H1 (cell line): ENCODE data around the gene DTNB. TPM values are rescaled to one million over a fixed set of nuclear protein-coding genes. Genes with fewer than 3 reads are reported as not detected.

ENCODE experiments used
- CTCF ChIA-PET: fragments of 300-600 bp; sonication (Branson Sonifier 250); formaldehyde crosslinking; loops from one replicate; lab custom pipeline; 2021; ENCODE audit not compliant: partially characterized antibody; lab: Charles Lee
- POLR2A ChIA-PET: fragments of 300-600 bp; sonication (Branson Sonifier 250); formaldehyde crosslinking; loops from one replicate; lab custom pipeline; 2021; ENCODE audit warnings: inconsistent platforms; ENCODE audit not compliant: partially characterized antibody; lab: Charles Lee
- DNase-seq, 2 experiments: peaks; one replicate each; pipeline versions ENCODE4 v3.0.0 to v3.0.0-alpha.2; 2010 to 2022; ENCODE audit warnings: low spot score in 2 of 2, low read depth in 1 of 2, mixed read lengths in 1 of 2
- FAIRE-seq: peaks from 2 replicates; lab custom pipeline; 2011; peaks lifted over from hg19 to GRCh38; lab: Jason Lieb, UNC
- H2AFZ ChIP-seq: 2 replicates; pipeline ENCODE4 v1.8.1; 2012; ENCODE audit warnings: low read length, inconsistent platforms
- H2AK5ac ChIP-seq: 2 replicates; pipeline ENCODE4 v1.6.1; 2013; ENCODE audit warnings: low read depth, low read length
- H2BK120ac ChIP-seq: replicated peaks from 2 replicates; pipeline ENCODE3; 2013; ENCODE audit warnings: low read depth, low read length, inconsistent platforms
- H2BK12ac ChIP-seq: 2 replicates; pipeline ENCODE4 v1.6.1; 2013; ENCODE audit warnings: low read depth, low read length
- H2BK15ac ChIP-seq: 2 replicates; pipeline ENCODE4 v1.6.1; 2013; ENCODE audit warnings: low read length
- H2BK20ac ChIP-seq: 2 replicates; pipeline ENCODE4 v1.6.1; 2013; ENCODE audit warnings: low read length
- H2BK5ac ChIP-seq: 2 replicates; pipeline ENCODE4 v1.6.1; 2013; ENCODE audit warnings: low read depth, low read length
- H3K14ac ChIP-seq: 2 replicates; pipeline ENCODE4 v1.6.1; 2013; ENCODE audit warnings: inconsistent platforms; ENCODE audit not compliant: insufficient read length
- H3K18ac ChIP-seq: 2 replicates; pipeline ENCODE4 v1.6.1; 2013; ENCODE audit warnings: low read length; ENCODE audit errors: extremely low read depth
- H3K23ac ChIP-seq: 2 replicates; pipeline ENCODE4 v1.6.1; 2013; ENCODE audit warnings: inconsistent platforms; ENCODE audit not compliant: insufficient read length
- H3K23me2 ChIP-seq: 2 replicates; pipeline ENCODE4 v1.6.1; 2013; ENCODE audit warnings: low read depth, low read length
- H3K27ac ChIP-seq: 2 replicates; pipeline ENCODE4 v1.6.1; 2011; ENCODE audit warnings: low read depth, low read length, inconsistent platforms
- H3K27me3 ChIP-seq, 4 experiments: replicated peaks in 1 of 4; 1 replicate in 1 of 4; 2 replicates in 3 of 4; pipeline versions ENCODE4 v1.6.1 to v1.8.1; 2011 to 2013; ENCODE audit warnings: low read length in 3 of 4, mild to moderate bottlenecking in 3 of 4, inconsistent platforms in 2 of 4, mixed read lengths in 2 of 4, moderate library complexity in 1 of 4; ENCODE audit not compliant: control insufficient read depth in 3 of 4, insufficient read depth in 3 of 4; ENCODE audit errors: extremely low read depth in 1 of 4
- H3K36me3 ChIP-seq, 4 experiments: 2 replicates each; pipeline versions ENCODE4 v1.6.1 to v1.8.1; 2011 to 2013; ENCODE audit warnings: mild to moderate bottlenecking in 4 of 4, low read length in 3 of 4, moderate library complexity in 2 of 4, control low read depth in 1 of 4, inconsistent platforms in 1 of 4; ENCODE audit not compliant: insufficient read depth in 4 of 4, control insufficient read depth in 2 of 4
- H3K4ac ChIP-seq: replicated peaks from 2 replicates; pipeline ENCODE3; 2013; ENCODE audit warnings: low read length, low read depth, mixed read lengths, inconsistent platforms; ENCODE audit not compliant: insufficient read length
- H3K4me1 ChIP-seq, 4 experiments: replicated peaks in 1 of 4; 1 replicate in 1 of 4; 2 replicates in 3 of 4; pipeline versions ENCODE4 v1.6.1 to v1.8.1; 2011 to 2013; ENCODE audit warnings: low read length in 3 of 4, inconsistent platforms in 2 of 4, mixed read lengths in 1 of 4; ENCODE audit not compliant: insufficient read depth in 4 of 4, control insufficient read depth in 3 of 4
- H3K4me2 ChIP-seq, 2 experiments: 2 replicates each; pipeline versions ENCODE4 v1.6.1 to v1.8.1; 2011 to 2013; ENCODE audit warnings: low read depth in 2 of 2, low read length in 2 of 2, control low read depth in 1 of 2, inconsistent platforms in 1 of 2, mild to moderate bottlenecking in 1 of 2; ENCODE audit not compliant: insufficient read depth in 1 of 2
- H3K4me3 ChIP-seq, 4 experiments: fragments of 200-600, 300-600 bp in 1 of 4; sonication (generic), shearing (Covaris generic), sonication (Bioruptor Twin) in 1 of 4; 2 replicates each; pipeline versions ENCODE4 v1.5.1 to v1.8.1; 2011 to 2016; ENCODE audit warnings: low read length in 4 of 4, low read depth in 3 of 4, control low read depth in 2 of 4, inconsistent platforms in 2 of 4, mild to moderate bottlenecking in 2 of 4, mixed read lengths in 1 of 4, moderate library complexity in 1 of 4; ENCODE audit not compliant: insufficient read depth in 2 of 4; ENCODE audit errors: extremely low read depth in 1 of 4
- H3K56ac ChIP-seq: replicated peaks from 2 replicates; pipeline ENCODE3; 2013; ENCODE audit warnings: low read depth, mild to moderate bottlenecking, mixed read lengths, low read length, inconsistent platforms; ENCODE audit not compliant: insufficient read length
- H3K79me1 ChIP-seq: 2 replicates; pipeline ENCODE4 v1.6.1; 2013; ENCODE audit warnings: low read depth, low read length, control low read depth
- H3K79me2 ChIP-seq, 2 experiments: 2 replicates each; pipeline versions ENCODE4 v1.6.1 to v1.8.1; 2012 to 2013; ENCODE audit warnings: low read length in 2 of 2, mild to moderate bottlenecking in 2 of 2, inconsistent platforms in 1 of 2; ENCODE audit not compliant: insufficient read depth in 2 of 2, control insufficient read depth in 1 of 2
- H3K9ac ChIP-seq, 4 experiments: replicated peaks in 1 of 4; 1 replicate in 1 of 4; 2 replicates in 3 of 4; pipeline versions ENCODE4 v1.6.1 to v1.8.1; 2011 to 2013; ENCODE audit warnings: low read depth in 3 of 4, low read length in 3 of 4, control low read depth in 2 of 4, mild to moderate bottlenecking in 2 of 4, moderate library complexity in 2 of 4, inconsistent platforms in 1 of 4; ENCODE audit errors: extremely low read depth in 1 of 4
- H3K9me3 ChIP-seq, 2 experiments: 2 replicates each; pipeline versions ENCODE4 v1.6.1 to v1.8.1; 2012 to 2013; ENCODE audit warnings: mild to moderate bottlenecking in 2 of 2, moderate library complexity in 2 of 2, control low read depth in 1 of 2, inconsistent platforms in 1 of 2, low read depth in 1 of 2, low read length in 1 of 2, mixed read lengths in 1 of 2; ENCODE audit not compliant: insufficient read depth in 2 of 2
- H4K20me1 ChIP-seq, 2 experiments: replicated peaks in 1 of 2; 2 replicates each; pipeline versions ENCODE3 to v1.8.1; 2011 to 2013; ENCODE audit warnings: inconsistent platforms in 2 of 2, low read length in 2 of 2, mild to moderate bottlenecking in 1 of 2; ENCODE audit not compliant: insufficient read depth in 2 of 2, control insufficient read depth in 1 of 2
- H4K5ac ChIP-seq: 2 replicates; pipeline ENCODE4 v1.6.1; 2013; ENCODE audit warnings: low read length, low read depth, mixed read lengths, inconsistent platforms; ENCODE audit not compliant: insufficient read length
- H4K8ac ChIP-seq: 2 replicates; pipeline ENCODE4 v1.8.0; 2013; ENCODE audit warnings: mild to moderate bottlenecking, moderate library complexity, low read length, inconsistent platforms; ENCODE audit not compliant: insufficient read depth; ENCODE audit errors: extremely low read depth
- H4K91ac ChIP-seq: replicated peaks from 2 replicates; pipeline ENCODE3; 2013; ENCODE audit warnings: low read length, mixed read lengths, inconsistent platforms; ENCODE audit not compliant: insufficient read length
- BACH1 ChIP-seq: IDR thresholded peaks from 2 replicates; pipeline ENCODE4 v1.6.1; 2012; ENCODE audit warnings: low read length, improper control_type of control experiment
- BCL11A ChIP-seq, 2 experiments: IDR thresholded peaks; one replicate each; pipeline ENCODE4 v1.6.1; 2011; ENCODE audit warnings: low read depth in 2 of 2, low read length in 2 of 2, mild to moderate bottlenecking in 2 of 2
- CBX5 ChIP-seq: fragments of 300-800, 300-1000 bp; sonication (generic); IDR thresholded peaks from 2 replicates; pipeline ENCODE4 v1.7.1; 2016; ENCODE audit warnings: antibody characterized with exemption, low read length, low read depth
- E2F6 ChIP-seq: IDR thresholded peaks from 2 replicates; pipeline ENCODE4 v1.6.1; 2012; ENCODE audit warnings: inconsistent platforms
- EGR1 ChIP-seq: IDR thresholded peaks from 2 replicates; pipeline ENCODE4 v1.6.1; 2011; ENCODE audit warnings: low read depth, low read length, borderline replicate concordance
- KDM1A ChIP-seq: fragments of 200-600, 300-600 bp; sonication (generic); IDR thresholded peaks from 2 replicates; pipeline ENCODE4 v1.7.1; 2016; ENCODE audit warnings: mild to moderate bottlenecking, low read length, borderline replicate concordance
- PHF8 ChIP-seq: fragments of 200-600 bp; sonication (generic); conservative IDR thresholded peaks from 2 replicates; pipeline ENCODE4 v1.7.1; 2012; ENCODE audit warnings: low read depth, mild to moderate bottlenecking, inconsistent platforms, low read length, moderate library complexity
- RXRA ChIP-seq: IDR thresholded peaks from 2 replicates; pipeline ENCODE4 v1.6.1; 2011; ENCODE audit warnings: low read depth, mild to moderate bottlenecking, low read length, moderate library complexity; ENCODE audit not compliant: insufficient read depth
- SIRT6 ChIP-seq: IDR thresholded peaks from one replicate; pipeline ENCODE4 v1.7.1; 2012; ENCODE audit warnings: low read length, inconsistent platforms
- SRF ChIP-seq: IDR thresholded peaks from 2 replicates; pipeline ENCODE4 v1.6.1; 2011; ENCODE audit warnings: mild to moderate bottlenecking, low read depth, low read length, moderate library complexity
- SUZ12 ChIP-seq: fragments of 200-600 bp; sonication (generic); IDR thresholded peaks from 2 replicates; pipeline ENCODE4 v1.6.1; 2012; ENCODE audit warnings: mild to moderate bottlenecking, inconsistent platforms, low read length, moderate library complexity, mixed read lengths
- YY1 ChIP-seq: IDR thresholded peaks from 2 replicates; pipeline ENCODE4 v1.6.1; 2011; ENCODE audit warnings: low read depth, mild to moderate bottlenecking, low read length
- WGBS, 2 experiments: shearing (Covaris generic) in 1 of 2; methylation state at CpG; one replicate each; pipeline versions ENCODE4 v1.1.6 to v1.1.7; 2013 to 2015; ENCODE audit warnings: low lambda C conversion rate in 2 of 2, mixed read lengths in 2 of 2, inconsistent platforms in 1 of 2, low coverage in 1 of 2, missing lambda C conversion rate in 1 of 2; ENCODE audit not compliant: insufficient replicate concordance in 2 of 2, insufficient coverage in 1 of 2, insufficient read length in 1 of 2; ENCODE audit errors: extremely low coverage in 1 of 2, missing lambda C conversion rate in 1 of 2; 5-methylcytosine and 5-hydroxymethylcytosine counted together
- polyA plus RNA-seq, 7 experiments: library from polyadenylated mRNA; depleted of rRNA in 3 of 7; stranded (reverse) in 5 of 7; unstranded in 2 of 7; fragments of >200 nt in 5 of 7; fragments of 200-250 nt in 2 of 7; gene quantifications; 1 replicate in 5 of 7; 2 replicates in 1 of 7; 4 replicates in 1 of 7; pipeline versions ENCODE4 v1.2.1 to v1.2.3, GENCODE V29; 2011 to 2013; ENCODE audit warnings: missing spikeins in 2 of 7, mixed read lengths in 2 of 7
- total RNA-seq: library from RNA; stranded (reverse); fragmentation: NEBNext Ultra II Directional; extraction: Animal tissue kit (Norgen Biotek cat#: 25700); gene quantifications from 2 replicates; pipeline ENCODE4 v1.2.1, GENCODE V29; 2021

The DTNB gene
- total and polyA plus RNA-seq, 2 of the 8 experiments (the other 6 are each of a cell fraction or from before 2014, with no cell fraction given), result 39.6 to 49.5 TPM

GRCh38 chr2:25497229-25497917 is 176.0 kb downstream of the DTNB start:
- H4K8ac ChIP-seq, result no peak overlapping the region
- no peaks in the 10 kb centered on the region for H3K79me1 ChIP-seq
- no peak overlapping the region for H2BK15ac ChIP-seq
- H3K4me2 ChIP-seq, result no peak overlapping the region
- no peak overlapping the region for H2BK12ac ChIP-seq
- H3K14ac ChIP-seq, result no peak overlapping the region
- no peaks in the 10 kb centered on the region for H4K20me1 ChIP-seq
- no peak overlapping the region for H3K23ac ChIP-seq
- H2AFZ ChIP-seq, result no peak overlapping the region
- H2BK20ac ChIP-seq, result no peak overlapping the region
- ChIA-PET POLR2A (interaction anchor here (0.8 kb wide), 1 partner anchor 171 kb away, joined by 3 read pairs; no protein-coding TSS in a partner anchor), CTCF (interaction anchor here (0.7 kb wide), 1 partner anchor 71 kb away, joined by 3 read pairs; no protein-coding TSS in a partner anchor)
- no peaks in the 10 kb centered on the region for H3K27me3 ChIP-seq
- H2BK120ac ChIP-seq, result no peak overlapping the region
- 95% methylated on average over 5 of the region's 5 CpGs; no CpG with 5 or more reads in 1 of the 2 experiments for WGBS, 2 experiments
- no peak overlapping the region for H3K56ac ChIP-seq
- DNase-seq, result no peak
- H3K4me3 ChIP-seq, result no peak overlapping the region
- H3K4me1 ChIP-seq, result 0 out of 7 replicates have a peak, but pooled peaks cover 0 to 5% (median 1%) of the 10 kb centered on the region in 4 experiments
- H3K9ac ChIP-seq, result no peak overlapping the region; a peak in 1 of 7 replicates
- H3K4ac ChIP-seq, result no peak overlapping the region
- H4K5ac ChIP-seq, result no peak overlapping the region
- no peaks in the 10 kb centered on the region for H3K9me3 ChIP-seq
- no peaks in the 10 kb centered on the region for H3K36me3 ChIP-seq
- no peaks in the 10 kb centered on the region for H3K23me2 ChIP-seq
- H3K18ac ChIP-seq, result no peak overlapping the region
- H3K27ac ChIP-seq, result no peak overlapping the region
- H3K79me2 ChIP-seq, result no peaks in the 10 kb centered on the region
- H2AK5ac ChIP-seq, result no peak overlapping the region
- H2BK5ac ChIP-seq, result no peak overlapping the region
- H4K91ac ChIP-seq, result no peak overlapping the region
- no peak for FAIRE-seq
- no peak for TF ChIP-seq BACH1
- no peak for TF ChIP-seq BCL11A (IDR thresholded peaks at IDR 0.05; ENCODE audit: low read depth in 2 of 2, low read length in 2 of 2)
- TF ChIP-seq RXRA, result no peak
- TF ChIP-seq YY1, result no peak
- no peak for TF ChIP-seq E2F6
- TF ChIP-seq CBX5, result no peak
- no peak for TF ChIP-seq SUZ12
- TF ChIP-seq KDM1A, result no peak
- TF ChIP-seq SIRT6, result no peak
- no peak for TF ChIP-seq EGR1
- no peak for TF ChIP-seq PHF8
- no peak for TF ChIP-seq SRF
